ENCODE measurements around the gene ANKIB1.

- TF ChIP-seq CTCF (IDR thresholded peaks at IDR 0.05) (no peak), POLR2AphosphoS5 (IDR thresholded peaks at IDR 0.05) (no peak), POLR2A (IDR thresholded peaks at IDR 0.05) (no peak)
These were observed 23.1 kb downstream of the ANKIB1 start for GRCh38 chr7:92268921-92269320.
